GM19438 (cell line): Measurements from ENCODE around the gene FEM1B.

ENCODE experiments used
- ATAC-seq: cut with Tn5 transposase; IDR thresholded peaks from one replicate; pipeline ENCODE4 v1.9.1; 2021; ENCODE audit warnings: low read depth; ENCODE audit not compliant: unreplicated experiment

FEM1B gene

GRCh38 chr15:68279779-68280753, 2.5 kb downstream of the FEM1B start:
- no peak for ATAC-seq

GRCh38 chr15:68281008-68281407, 3.5 kb downstream of the FEM1B start:
- no peak for ATAC-seq

DNA sequence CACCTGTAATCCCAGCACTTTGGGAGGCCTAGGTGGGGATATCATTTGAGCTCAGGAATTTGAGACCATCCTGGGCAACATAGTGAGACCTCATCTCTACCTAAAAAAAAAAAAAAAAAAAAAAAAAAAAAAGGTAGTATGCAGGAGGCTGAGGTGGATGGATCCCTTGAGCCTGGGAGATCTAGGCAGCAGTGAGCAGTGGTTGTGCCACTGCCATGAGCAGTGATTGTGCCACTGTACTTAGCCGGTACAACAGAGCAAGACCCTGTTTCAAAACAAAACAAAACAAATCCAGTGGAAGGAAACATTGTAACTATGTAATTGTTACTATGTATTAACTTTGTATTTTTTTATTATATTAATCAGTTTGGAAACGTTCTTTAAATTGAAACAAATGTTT, 5.9 kb downstream of the FEM1B start:
- ATAC-seq: no peak

GRCh38 chr15:68284616-68285258, 7.2 kb downstream of the FEM1B start:
- no peak for ATAC-seq

DNA sequence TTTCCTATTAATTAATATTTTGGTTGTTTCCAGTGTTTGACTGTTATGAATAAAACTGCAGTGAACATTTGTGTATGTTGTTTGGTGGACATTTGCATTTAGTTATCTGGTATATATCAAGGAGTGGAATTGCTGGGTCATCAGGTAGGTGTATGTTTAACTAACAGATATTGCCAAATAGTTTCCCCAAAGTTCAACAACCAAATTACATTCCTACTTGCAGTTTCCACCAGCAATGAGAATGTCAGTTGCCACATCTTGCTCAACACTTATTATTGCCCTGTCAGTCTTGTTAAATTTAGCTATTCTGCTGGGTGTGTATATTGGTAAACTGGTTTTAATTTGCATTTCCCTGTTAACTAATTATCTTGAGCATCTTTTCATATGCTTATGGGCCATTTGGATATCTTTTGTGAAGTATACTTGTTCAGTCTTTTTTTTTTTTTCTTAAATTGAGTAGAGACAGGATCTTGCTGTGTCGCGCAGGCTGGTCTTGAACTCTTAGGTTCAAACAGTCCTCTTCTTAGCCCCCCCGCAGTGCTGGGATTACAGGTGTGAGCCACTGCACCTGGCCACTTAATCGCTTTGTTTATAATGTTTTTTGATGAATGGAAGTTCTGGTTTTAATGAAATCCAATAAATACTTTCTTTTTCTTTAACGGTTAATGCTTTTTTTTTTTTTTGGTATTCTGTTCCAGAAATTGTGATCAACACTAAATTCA, 7.9 kb downstream of the FEM1B start:
- no peak for ATAC-seq

GRCh38 chr15:68286256-68286655, 8.7 kb downstream of the FEM1B start:
- no peak for ATAC-seq

- no peak for ATAC-seq
These were observed 11.5 kb downstream of the FEM1B start for GRCh38 chr15:68289057-68289456.

- ATAC-seq: no peak
These were observed 12.2 kb downstream of the FEM1B start for GRCh38 chr15:68289621-68290352.

DNA sequence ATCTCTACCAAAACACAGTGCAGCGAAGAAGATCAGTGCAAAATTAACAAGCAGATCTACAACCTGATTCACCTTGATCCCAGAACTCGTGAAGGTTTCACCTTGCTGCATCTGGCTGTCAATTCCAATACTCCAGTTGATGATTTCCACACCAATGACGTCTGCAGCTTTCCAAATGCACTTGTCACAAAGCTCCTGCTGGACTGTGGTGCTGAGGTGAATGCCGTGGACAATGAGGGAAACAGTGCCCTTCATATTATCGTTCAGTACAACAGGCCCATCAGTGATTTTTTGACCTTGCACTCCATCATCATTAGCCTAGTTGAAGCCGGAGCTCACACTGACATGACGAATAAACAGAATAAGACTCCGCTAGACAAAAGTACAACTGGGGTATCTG, 13.2 kb downstream of the FEM1B start:
- ATAC-seq: no peak

DNA sequence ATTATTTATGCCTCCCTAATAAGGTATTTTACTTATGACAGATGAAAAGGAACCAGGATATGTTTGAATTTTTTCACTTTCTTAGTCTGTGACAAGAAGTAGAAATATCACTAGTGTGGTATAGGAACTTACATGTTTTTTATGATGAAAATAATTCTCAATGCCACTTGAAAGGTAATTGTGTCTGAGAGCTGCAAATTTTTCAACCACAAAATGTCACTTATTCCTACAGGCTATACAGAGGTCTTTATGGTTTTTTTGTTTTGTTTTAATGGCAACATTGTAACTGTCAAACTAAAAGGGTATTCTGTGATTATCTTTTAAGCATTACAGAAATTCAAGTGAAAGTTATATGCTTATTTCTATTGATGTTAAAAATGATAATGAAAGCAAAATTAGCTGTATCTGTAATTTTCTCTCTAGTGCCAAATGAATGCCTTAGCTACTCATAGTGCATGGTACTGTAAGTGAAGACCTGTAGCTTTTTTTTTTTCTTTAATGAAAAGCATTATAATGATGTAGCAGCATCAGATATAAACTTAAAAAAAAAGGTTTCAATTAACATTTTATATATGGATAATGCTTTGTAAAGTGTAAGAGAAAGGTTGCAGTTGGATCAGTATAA, 14.7 kb downstream of the FEM1B start:
- ATAC-seq: no peak

DNA sequence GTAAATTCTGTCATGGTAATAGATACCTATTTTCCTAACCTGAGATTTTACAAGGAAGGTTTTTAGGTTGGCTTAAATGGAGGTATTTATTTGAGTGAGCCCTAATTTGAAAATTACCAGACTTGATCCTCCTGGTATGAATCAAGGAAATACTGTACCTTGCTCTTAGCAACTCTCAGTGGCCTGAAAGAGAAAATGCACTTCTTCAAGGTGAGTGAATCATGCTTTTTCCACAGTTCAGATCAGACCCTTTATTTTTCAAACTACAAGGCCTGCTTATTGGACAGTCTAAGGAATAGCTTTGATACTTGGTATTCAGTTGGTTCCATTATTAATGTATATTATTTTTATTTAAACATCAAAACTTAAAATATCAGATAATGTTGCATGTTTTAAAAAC, 15.4 kb downstream of the FEM1B start:
- ATAC-seq: no peak

DNA sequence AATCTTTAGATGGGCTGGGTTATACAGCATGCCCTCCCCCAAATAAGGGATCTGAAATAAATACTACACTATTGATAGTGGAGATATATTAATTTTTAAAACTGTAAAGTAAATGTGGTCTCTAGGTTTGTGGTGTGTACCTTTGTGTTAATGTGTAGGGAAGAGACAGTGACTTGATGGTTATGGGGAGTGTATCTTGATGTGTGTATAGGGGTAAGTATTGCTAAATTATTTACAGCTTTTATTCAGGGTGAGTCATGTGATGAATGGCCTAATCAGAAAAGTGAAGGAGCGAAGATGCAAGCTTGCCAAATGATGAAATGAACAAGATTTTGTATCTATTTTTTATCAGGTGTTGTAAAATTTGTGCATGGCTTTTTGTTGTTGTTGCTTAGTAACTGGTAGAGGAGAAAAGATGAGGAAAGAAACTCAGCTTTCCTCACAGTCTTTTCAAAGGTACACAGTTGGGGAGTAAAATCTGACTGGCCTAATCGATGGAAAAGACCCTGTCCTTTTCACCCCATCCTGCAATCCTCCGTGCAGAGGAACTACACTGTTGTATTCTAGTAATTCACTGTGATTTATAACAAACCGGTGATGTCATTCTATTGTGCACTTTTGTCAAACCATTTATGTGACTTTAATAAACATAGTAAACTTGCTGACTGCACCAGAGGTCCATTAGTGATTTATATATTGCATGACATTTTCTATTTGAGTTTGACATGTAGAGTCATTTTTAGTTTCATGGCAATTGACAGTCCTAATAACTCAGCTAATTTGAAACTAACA, 17.7 kb downstream of the FEM1B start:
- ATAC-seq: no peak

GRCh38 chr15:68298336-68298735, 20.8 kb downstream of the FEM1B start:
- no peak for ATAC-seq

- peak; percentile 74 for ATAC-seq
These were observed 21.4 kb downstream of the FEM1B start for GRCh38 chr15:68298882-68299381.

- peak; percentile 10 for ATAC-seq
These were observed 21.9 kb downstream of the FEM1B start for GRCh38 chr15:68299436-68299835.

- no peak for ATAC-seq
These were observed 22.8 kb downstream of the FEM1B start for GRCh38 chr15:68300115-68300940.

GRCh38 chr15:68301301-68301700, 23.8 kb downstream of the FEM1B start:
- no peak for ATAC-seq

DNA sequence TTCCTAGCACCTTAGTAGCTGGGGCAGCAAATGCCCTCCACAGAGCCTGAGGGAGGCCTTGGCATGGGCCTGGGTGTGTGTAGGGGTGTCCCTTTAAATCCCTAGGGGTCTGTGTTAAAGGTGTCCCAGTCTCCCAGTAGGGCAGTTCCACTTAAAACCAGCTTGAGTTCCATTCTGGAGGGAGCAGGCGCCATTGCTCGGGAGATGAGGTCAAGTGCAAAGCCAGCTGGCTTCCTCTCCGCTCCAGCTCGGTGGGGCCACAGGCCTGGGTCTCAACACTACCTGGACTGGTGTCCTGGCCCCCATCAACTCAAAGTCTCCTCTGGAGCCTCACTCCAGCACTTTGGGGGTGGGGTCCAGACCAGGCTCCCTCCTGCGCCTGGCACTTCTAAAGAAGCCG, 25.2 kb downstream of the FEM1B start:
- ATAC-seq: no peak
